NCI-H1694 treated with DMSO at 0.1 percent for 48 hours (cell line): Measurements from ENCODE around the gene SLC9A8.
"Not testable (repeated sequence)": the region's sequence is repeated elsewhere in the genome, so short reads cannot be mapped to it uniquely, and the experiment has no call there.

Experiments
- DNase-seq: peaks from one replicate; lab custom pipeline; 2025; lab: John Stamatoyannopoulos, UW

The SLC9A8 gene

DNA sequence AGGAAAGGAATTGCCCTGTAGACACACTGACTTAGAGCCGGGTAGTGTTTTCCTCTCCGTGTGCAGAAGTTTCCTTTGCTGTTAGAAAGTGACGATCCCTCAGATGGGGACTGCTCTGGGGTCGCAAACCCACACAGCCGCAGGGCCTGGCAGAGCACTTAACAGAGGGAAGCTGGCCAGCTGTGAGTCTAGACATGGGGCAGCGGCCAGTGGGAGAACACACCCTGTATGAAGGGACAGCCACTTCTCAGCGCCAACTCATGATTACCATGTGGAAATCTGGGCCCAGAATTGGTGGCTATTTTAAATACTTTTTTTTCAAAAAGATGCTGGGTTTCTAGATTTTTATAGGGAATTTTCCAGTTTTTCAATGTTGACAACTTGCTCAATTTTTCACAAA lies 39.4 kb downstream of the SLC9A8 start:
- no peak for DNase-seq

DNA sequence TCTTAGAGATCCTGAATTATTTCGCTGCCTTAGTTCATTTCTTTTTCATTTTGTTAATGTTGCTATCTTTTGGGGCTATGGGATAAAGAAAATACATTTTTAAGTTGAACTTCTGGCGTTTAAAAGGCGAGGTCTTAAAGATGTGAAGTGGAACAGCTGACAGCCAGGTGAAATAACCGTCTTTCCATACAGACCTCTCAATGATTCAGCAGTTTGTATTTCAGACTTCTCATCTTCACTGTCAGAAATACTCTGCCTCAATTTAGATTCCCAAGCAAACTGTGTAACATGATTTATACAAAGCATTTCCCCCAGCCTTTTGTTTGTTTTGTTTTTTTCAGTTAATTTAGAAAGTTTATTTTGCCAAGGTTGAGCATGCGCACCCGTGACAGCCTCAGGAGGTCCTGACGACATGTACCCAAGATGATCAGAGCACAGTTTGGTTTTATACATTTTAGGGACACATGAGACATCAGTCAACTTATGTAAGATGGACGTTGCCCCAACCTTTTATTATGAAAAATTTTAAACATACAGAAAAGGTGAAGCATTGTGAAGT lies 40.0 kb downstream of the SLC9A8 start:
- DNase-seq: no peak

DNA sequence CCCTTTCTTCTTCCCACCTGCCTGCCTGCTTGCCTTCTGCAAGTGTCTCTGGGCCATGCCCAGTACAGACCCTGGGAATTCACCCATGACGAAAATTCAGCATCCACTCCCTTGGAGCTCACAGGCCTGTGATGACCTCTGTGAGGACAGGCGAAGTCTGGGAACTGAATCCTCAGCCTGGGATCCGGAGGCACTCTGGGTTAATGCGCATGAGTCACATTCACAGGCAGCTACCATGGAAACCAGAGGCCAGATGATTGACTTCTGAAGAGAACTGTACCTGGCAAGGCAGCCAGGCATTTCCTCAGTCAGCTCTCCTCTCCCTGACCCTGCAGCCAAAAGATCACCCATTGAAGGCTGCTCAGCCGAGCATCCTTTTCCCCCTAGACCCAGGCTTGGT lies 41.0 kb downstream of the SLC9A8 start:
- no peak for DNase-seq

DNA sequence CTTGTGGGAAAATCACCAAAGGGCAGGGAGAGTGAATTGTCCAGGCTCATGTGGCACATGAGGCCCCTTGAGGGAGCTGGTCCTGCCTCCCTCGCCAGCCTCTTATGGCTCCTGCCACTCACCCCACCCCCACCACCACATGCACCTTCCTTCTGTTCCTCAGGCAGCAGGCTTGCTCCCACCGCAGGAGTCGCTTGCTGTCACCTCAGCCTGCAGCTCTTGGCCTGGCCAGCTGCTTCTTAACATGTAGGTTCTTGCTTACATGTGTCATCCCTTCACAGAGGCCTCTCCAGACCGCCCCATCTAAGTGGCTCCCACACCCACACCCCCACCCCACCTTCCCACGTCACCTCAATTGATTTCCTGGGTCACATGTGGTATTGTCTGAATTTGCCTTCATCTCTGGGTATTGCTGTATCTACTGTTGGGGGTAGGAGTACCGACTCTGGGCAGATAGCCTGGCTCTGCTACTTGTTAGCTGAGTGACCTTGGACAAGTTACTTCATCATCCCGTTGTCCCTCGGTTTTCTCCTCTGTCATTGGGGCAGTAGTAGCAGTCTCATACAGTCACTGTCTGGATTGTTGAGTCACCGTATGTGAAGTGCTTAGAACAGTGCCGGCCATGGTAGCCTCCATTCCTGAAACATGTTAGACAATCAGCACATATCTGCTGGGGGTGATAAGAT lies 41.7 kb downstream of the SLC9A8 start:
- no peak for DNase-seq

DNA sequence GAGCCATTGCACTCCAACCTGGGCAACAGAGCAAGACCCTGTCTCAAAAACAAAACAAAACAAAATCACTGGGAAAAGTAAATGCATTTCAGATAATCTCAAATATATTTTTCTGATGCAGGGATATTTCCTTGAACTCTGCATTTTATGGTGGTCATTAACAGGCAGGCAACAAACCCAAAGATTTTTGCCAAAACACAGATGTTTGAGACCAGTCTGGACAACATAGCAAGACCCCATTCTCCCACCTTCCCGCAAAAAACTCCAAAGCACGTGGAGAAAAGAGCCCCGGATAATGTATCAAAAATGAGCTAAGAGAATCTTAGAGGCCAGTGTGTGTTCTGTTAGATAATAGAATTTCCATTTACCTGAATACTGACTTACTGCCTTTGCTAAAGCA lies 44.3 kb downstream of the SLC9A8 start:
- DNase-seq: no peak

DNA sequence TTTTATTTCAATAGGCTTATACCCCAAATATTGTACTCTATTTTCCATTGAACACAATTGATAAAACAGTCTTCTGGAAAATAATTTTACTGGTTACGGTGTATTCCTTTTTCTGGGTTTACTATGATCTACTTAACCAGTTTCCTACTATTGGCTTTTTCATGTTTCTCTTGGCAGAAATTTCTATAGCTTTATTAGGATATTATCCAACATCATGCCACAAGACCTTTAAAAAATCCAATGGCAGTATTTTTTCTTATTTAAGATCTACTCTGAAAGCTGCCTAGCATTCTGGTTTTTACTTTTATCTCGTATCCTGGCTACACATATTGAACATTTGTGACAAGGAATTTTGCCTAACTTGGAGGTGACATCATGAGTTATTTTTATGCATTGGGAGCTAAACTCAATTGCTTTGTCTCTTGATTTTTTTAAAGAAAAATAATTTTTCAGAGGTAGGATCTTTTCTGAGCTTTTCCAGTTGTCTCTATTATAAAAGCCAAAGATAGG lies 45.5 kb downstream of the SLC9A8 start:
- DNase-seq: no peak

DNA sequence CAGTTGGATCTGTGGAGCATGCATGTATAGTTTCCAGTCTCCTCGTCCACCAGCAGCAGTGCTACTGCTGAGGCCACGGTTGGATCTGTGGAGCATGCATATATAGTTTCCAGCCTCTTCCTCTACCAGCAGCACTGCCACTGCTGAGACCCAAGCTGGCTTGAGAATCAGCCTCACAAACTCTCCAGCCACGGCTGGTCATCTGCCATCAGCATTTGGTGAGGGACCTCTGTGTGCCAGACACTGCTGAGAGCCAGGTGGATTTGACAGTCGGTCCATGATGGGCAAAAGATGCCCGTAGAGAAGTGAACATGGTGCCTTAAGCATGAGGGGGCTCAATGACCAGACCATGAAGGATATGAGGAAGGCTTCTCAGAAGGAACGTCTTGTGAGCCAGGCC lies 46.4 kb downstream of the SLC9A8 start:
- DNase-seq: no peak

DNA sequence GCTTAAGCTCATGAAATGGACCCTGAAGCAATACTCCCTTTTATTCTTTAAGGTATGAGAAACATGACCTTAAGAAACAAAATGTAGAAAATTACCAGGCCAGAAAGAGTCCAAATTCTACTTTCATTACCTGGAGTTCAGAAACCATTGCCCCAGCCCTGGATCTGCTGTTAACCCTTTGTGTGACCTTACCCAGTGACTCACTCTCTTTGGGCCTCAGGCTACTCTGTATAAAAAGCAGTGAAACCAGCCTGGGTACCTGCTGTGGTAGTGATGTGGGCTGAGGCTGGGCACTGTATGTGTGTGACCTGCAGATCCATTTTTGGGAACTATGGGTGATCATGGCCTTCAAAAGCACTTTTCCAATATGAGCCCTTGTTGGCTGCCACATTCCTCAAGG lies 47.2 kb downstream of the SLC9A8 start:
- DNase-seq: no peak

DNA sequence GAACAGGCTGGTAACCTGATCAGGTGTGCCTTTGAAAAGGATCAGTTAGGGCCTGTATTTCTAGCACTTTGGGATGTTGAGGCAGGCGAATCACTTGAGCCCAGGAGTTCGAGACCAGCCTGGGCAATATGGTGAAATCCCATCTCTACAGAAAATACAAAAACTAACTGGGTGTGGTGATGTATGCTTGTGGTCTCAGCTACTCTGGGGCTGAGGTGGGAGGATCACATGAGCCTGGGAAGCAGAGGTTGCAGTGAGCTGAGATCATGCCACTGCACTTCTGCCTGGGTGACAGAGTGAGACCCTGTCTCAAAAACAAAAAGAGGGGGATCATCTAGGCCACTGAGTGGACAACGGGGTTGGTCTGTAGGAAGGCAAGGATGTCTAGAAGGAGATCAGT lies 48.6 kb downstream of the SLC9A8 start:
- not testable (repeated sequence) for DNase-seq

DNA sequence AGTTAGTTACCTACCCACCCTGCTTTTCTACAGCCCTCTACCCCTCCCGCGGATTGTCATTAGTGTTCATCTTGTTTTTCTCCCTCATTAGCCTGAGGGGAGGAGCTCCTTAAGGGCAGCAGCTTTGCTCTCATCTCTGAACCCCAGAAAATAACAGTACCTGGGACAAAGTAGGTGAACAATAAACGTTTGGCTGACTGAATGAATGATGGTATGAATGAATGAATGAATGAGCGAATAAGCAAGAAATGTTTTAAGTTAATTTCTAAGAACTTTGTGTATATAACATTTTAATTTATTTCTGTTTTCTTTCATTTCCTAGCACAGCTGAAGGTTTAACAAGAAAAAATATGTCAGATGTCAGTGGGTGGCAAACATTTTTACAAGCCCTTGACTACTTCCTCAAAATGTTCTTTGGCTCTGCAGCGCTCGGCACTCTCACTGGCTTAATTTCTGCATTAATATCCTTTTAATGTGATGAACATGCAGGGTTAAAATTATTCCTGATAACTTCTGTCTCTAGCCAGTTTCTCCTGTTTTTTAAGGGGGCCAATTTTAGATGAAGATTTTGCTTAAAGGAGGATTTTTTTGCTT lies 50.1 kb downstream of the SLC9A8 start:
- DNase-seq: no peak

DNA sequence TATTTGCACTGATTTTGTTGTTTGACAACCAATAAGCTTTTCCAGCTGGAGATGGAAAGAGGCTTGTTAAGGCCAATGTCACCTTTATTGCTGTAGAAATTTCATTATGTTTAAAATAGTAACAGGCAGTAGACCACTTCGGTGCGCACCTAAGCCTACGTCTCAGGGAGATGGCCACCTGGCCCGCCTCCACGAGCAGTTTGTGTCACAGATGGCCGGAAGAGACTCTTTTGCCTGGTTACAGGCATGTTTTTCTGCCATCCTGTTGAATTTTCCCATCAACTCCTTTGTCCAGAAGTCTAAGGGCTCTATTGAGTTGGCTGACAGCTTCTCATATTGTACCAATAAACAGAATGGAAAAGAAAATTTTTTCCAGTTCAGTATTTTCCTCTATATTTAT lies 51.0 kb downstream of the SLC9A8 start:
- no peak for DNase-seq

DNA sequence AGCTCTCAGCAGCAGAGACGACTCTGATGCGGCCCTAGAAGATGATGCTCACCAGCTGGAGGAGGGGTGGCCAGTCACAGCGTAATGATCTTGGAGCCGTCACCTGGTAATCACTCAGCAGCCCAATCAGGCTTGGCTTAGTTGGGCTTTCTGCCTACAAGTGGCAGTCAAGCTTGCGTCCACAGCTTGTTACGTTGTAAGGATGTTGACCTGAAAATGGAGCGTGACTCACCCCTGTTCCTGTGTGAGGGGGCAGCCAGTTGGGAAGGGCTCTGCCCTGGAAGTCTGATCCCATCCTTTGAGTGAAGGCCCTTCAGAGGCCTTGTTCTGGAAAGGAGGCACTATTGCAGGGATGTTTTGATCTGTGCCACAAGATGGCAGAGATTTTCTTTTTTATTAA lies 52.9 kb downstream of the SLC9A8 start:
- DNase-seq: no peak

DNA sequence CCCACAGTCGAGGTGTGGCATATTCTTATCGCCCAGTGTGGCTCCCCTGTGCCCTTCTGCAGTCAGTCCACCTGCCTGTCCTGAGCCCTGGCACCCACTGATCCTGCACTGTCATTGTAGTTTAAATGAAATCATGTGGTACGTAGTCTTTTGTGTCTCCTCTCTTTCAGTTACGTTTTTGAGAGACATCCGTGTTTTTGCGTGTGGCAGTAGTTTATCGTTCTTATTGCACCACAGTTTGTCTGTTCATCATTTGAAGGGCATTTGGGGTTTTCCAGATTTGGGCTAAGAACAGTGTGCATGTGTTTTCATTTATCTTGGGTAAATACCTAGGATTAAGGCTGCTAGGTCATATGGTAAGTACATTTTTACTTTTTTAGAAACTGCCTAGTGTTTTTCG lies 53.4 kb downstream of the SLC9A8 start:
- no peak for DNase-seq

DNA sequence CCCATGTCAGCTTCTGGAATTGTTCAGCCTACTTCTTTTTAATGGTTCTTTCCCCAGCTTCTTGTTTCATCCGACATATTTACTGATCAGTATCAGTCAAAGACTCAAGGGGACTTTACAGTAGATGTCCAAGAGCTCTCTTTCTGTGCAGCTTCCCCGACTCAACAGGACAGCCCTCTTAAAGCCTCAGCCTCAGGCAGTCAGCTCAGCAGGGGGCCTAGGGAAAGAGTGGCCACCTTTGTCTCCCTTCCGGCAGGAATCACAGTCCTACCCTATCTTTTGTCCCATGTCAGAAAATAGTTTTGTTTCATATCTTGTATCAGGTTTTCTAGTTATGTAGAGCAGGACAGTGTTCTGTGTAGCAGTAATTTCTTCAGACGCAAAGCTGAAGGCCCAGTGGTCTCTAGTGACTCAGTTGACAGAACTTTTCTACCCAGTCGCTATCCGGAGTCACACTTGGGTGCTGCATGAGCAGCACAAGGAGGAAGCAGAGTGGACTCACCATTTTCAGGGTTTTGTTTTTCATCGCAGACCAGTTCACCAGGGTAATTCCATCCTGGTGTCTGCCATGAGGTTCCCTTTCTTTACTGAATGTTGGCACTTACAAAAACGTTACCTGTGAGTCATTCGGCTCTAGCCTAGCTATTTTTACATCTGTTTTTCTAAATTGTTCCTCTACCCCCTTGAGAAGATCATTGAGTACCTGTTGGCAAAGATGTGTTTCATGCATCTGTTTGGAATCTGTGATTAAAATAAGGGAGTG lies 55.0 kb downstream of the SLC9A8 start:
- DNase-seq: no peak

DNA sequence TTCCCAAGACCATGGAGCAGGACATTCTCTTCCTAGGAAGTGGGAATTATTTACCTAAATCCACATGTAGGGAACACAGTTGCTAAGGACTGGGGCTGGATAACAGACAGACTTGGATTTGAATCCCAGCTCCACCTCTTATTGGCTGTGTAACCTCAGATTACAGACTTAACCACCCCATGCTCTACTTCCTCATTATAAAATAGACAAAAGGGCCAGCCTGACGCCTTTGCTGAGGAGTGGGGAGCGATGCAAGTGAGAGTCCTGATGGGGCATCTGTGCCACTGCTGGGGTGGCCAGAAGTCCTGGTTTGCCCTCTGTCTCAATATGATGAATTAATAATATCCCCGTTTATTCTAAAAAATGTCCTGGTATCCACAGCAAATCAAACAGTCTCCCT lies 55.9 kb downstream of the SLC9A8 start:
- no peak for DNase-seq

DNA sequence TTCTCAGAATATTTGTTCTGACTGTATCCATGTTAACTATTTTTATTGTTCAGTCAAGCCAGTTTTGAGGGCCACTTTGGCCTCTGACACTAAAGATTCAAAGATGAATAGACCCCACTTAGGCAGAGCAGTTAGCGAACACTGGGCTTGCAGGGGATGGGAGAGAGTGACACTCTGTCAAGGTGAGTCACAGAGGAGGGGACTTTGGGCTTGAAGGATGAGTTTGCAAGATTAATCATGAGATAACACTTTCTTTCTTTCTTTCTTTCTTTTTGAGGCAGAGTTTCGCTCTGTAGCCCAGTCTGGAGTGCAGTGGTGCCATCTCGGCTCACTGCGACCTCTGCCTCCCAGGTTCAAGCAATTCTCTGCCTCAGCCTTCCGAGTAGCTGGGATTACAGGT lies 56.3 kb downstream of the SLC9A8 start:
- no peak for DNase-seq

DNA sequence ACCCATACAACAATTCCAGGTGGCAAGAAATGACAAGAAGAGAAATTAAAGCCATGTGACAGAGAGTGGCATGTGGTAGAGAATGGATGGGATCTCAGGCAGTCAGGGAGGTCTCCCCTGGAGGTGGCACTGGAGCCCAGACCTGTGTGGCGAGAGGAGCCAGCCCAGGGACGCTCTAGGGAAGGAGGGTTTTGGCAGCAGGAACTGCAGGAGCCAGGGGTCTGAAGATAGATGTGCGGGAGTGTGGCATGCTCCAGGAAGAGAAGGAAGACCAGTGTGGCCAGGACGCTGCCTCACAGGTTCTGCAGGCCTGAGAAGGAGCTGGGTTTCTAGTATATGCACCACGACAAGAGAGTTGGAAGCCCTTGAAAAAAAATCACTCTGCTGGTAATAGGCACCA lies 57.6 kb downstream of the SLC9A8 start:
- DNase-seq: no peak

DNA sequence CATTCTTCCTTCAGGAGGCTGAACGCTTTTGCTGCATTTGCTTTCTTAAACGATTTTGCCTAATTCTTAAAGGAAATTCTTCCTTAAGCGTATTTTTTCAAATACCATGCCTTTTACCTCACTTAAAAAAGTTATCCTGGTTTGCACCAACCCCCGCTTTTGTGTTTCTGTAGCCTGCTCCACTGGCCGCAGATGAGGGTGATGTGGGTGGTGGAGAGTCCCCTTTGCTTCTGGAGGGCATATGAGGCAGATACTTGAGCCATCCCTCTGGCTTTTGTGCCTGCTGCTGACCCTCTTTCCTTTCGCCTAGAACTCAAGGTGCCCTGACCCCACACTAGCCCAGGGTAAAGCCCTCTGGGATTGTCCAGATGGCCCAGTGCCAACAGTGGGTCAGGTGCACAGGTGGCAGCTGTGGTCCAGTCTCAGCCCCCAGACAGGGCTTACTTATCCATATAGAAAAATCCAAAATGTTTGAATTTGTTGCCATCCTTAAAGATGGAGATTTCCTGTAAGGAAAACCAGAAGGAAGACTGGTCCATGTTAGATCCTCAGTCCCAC lies 58.8 kb downstream of the SLC9A8 start:
- no peak for DNase-seq

DNA sequence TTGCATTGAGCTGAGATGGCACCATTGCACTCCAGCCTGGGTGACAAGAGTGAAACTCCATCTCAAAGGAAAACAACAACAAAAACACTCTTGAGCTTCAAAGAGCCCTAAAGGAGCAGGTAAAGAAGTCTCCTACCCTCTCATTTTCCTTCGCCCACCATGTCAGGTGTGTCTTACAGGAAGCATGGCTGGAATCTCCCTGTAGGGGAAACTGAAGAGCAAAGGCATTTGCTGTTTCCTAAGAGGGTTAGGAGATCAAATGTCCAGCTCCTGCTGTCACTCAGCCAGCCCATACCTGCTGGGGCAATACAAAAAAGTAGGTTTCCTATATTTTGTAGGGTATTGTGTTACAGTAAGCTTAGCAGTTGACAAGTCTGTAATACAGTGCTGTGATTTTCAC lies 59.4 kb downstream of the SLC9A8 start:
- DNase-seq: no peak

DNA sequence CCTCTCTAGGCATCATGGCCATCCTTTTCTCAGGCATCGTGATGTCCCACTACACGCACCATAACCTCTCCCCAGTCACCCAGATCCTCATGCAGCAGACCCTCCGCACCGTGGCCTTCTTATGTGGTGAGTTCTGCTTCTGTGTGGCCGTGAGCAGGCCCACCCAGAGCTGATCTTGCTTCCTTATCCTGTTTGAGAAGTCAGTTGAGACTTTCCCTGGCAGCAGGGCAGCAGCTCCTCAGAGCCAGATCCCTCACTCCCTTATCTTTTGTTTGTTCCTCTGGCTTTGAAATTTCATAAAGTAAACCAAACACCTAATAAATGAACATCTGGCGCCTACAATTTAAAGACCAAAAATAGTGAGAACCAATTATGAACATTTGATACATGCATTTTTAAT lies 62.1 kb downstream of the SLC9A8 start:
- DNase-seq: no peak

DNA sequence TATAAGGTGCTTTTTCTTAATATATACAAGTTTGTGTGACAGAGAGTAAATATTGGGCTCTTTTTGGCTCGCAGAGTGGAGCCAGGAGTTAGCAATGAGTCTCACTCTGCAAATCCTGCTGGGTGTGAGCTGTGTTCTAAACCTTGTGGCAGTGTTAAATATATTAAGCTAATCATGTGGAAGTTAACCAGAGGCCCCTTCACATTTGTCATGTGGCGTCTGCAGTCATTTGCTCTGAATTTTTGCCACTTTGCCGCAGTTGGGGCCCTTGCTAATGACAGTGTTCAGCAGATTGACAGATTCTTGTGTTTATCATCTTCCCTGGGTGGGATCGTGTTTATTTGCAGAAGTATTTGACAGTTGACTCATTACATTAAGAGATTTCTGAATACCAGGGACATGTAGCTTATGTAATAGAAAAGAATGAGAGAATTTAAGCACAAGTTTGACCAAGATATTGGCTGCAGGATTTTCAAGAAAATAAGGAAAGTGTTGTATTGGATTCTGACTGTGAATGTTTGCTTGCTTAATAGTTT lies 64.8 kb downstream of the SLC9A8 start:
- DNase-seq: no peak

DNA sequence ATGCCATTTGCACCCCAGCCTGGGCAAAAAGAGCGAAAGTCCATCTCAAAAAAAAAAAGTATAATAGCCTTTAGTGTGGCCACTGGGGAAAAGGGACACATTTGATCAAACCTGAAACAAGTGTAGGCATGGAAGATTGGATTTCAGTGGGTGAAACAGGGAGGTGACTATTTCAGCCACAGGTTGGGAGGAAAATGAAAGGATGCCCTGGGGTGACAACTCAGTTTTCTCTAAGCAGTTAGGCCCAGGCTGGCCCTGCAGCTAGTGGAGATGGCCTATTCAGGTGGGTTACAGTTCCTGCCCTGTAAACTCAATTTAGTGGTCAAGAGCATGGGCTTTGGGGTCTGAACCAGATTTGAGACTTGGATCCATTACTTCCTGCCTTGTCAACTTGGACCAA lies 66.3 kb downstream of the SLC9A8 start:
- no peak for DNase-seq
